ENCODE data around the gene AKAIN1. TPM values are rescaled to one million over a fixed set of nuclear protein-coding genes. Genes with fewer than 3 reads are reported as not detected.

AKAIN1 gene
- total and polyA plus RNA-seq, 2 donors (not counting 1 experiment from before 2014, with no cell fraction given), result not detected

- H2AFZ ChIP-seq (ENCODE audit: low read length), result no peak overlapping the region
- no peak for DNase-seq (ENCODE audit: low read depth in 2 of 2)
- H3K27me3 ChIP-seq (ENCODE audit: control insufficient read depth, insufficient read depth, low read length), result no peaks in the 10 kb centered on the region
- H3K4me1 ChIP-seq (ENCODE audit: control insufficient read depth, extremely low read depth, insufficient read depth, low read length), result no peaks in the 10 kb centered on the region
- no peaks in the 10 kb centered on the region for H3K9me3 ChIP-seq (ENCODE audit: control insufficient read depth, insufficient read depth, low read depth, low read length)
- H4K20me1 ChIP-seq (ENCODE audit: control insufficient read depth, extremely low read depth, insufficient read depth, low read length), result no peaks in the 10 kb centered on the region
- TF ChIP-seq EZH2 (IDR thresholded peaks at IDR 0.05; ENCODE audit: low read length, missing control alignments) (no peak), CTCF (conservative IDR thresholded peaks at IDR 0.05 in 1 of 2, IDR thresholded peaks at IDR 0.05 in 1 of 2; ENCODE audit: low read depth in 1 of 2, low read length in 2 of 2) (no peak)
- no peak overlapping the region for H3K4me3 ChIP-seq (replicated peaks in 1 of 4; ENCODE audit: control extremely low read depth in 1 of 4, insufficient read depth in 1 of 4, low read depth in 3 of 4, low read length in 4 of 4)
- H3K79me2 ChIP-seq (ENCODE audit: control insufficient read depth, insufficient read depth, low read length), result no peaks in the 10 kb centered on the region
- no peaks in the 10 kb centered on the region for H3K36me3 ChIP-seq (ENCODE audit: control insufficient read depth, insufficient read depth, low read length)
- H3K4me2 ChIP-seq (ENCODE audit: extremely low read depth, insufficient read depth, low read length), result no peak overlapping the region
- no peak overlapping the region for H3K9ac ChIP-seq (ENCODE audit: insufficient read depth, low read length)
- H3K27ac ChIP-seq (ENCODE audit: insufficient read depth, low read length), result no peak overlapping the region
These were observed 23.4 kb downstream of the AKAIN1 start for GRCh38 chr18:5173646-5174045.

- DNase-seq (ENCODE audit: low read depth in 2 of 2), result no peak
- no peak overlapping the region for H3K4me3 ChIP-seq (replicated peaks in 1 of 4; ENCODE audit: control extremely low read depth in 1 of 4, insufficient read depth in 1 of 4, low read depth in 3 of 4, low read length in 4 of 4)
- H3K36me3 ChIP-seq (ENCODE audit: control insufficient read depth, insufficient read depth, low read length), result no peaks in the 10 kb centered on the region
- no peak overlapping the region for H2AFZ ChIP-seq (ENCODE audit: low read length)
- H3K27ac ChIP-seq (ENCODE audit: insufficient read depth, low read length), result no peak overlapping the region
- H3K4me1 ChIP-seq (ENCODE audit: control insufficient read depth, extremely low read depth, insufficient read depth, low read length), result no peaks in the 10 kb centered on the region
- H3K27me3 ChIP-seq (ENCODE audit: control insufficient read depth, insufficient read depth, low read length), result no peaks in the 10 kb centered on the region
- TF ChIP-seq CTCF (conservative IDR thresholded peaks at IDR 0.05 in 1 of 2, IDR thresholded peaks at IDR 0.05 in 1 of 2; ENCODE audit: low read depth in 1 of 2, low read length in 2 of 2) (no peak), EZH2 (IDR thresholded peaks at IDR 0.05; ENCODE audit: low read length, missing control alignments) (no peak)
- no peaks in the 10 kb centered on the region for H4K20me1 ChIP-seq (ENCODE audit: control insufficient read depth, extremely low read depth, insufficient read depth, low read length)
- H3K9ac ChIP-seq (ENCODE audit: insufficient read depth, low read length), result no peak overlapping the region
- no peaks in the 10 kb centered on the region for H3K79me2 ChIP-seq (ENCODE audit: control insufficient read depth, insufficient read depth, low read length)
- H3K4me2 ChIP-seq (ENCODE audit: extremely low read depth, insufficient read depth, low read length), result no peak overlapping the region
- H3K9me3 ChIP-seq (ENCODE audit: control insufficient read depth, insufficient read depth, low read depth, low read length), result no peaks in the 10 kb centered on the region
These were observed 23.8 kb downstream of the AKAIN1 start for GRCh38 chr18:5173236-5173635.

GRCh38 chr18:5167831-5168230 is 29.2 kb downstream of the AKAIN1 start:
- no peak for TF ChIP-seq CTCF (conservative IDR thresholded peaks at IDR 0.05 in 1 of 2, IDR thresholded peaks at IDR 0.05 in 1 of 2; ENCODE audit: low read depth in 1 of 2, low read length in 2 of 2)
- TF ChIP-seq EZH2 (IDR thresholded peaks at IDR 0.05; ENCODE audit: low read length, missing control alignments), result no peak
- DNase-seq (ENCODE audit: low read depth in 2 of 2), result no peak
- Histone ChIP-seq H3K9ac (ENCODE audit: insufficient read depth, low read length) (no peak overlapping the region), H3K79me2 (ENCODE audit: control insufficient read depth, insufficient read depth, low read length) (no peaks in the 10 kb centered on the region), H3K27me3 (ENCODE audit: control insufficient read depth, insufficient read depth, low read length) (no peaks in the 10 kb centered on the region), H2AFZ (ENCODE audit: low read length) (no peak overlapping the region), H3K27ac (ENCODE audit: insufficient read depth, low read length) (no peak overlapping the region), H3K4me2 (ENCODE audit: extremely low read depth, insufficient read depth, low read length) (no peak overlapping the region), H4K20me1 (ENCODE audit: control insufficient read depth, extremely low read depth, insufficient read depth, low read length) (no peaks in the 10 kb centered on the region), H3K4me1 (ENCODE audit: control insufficient read depth, extremely low read depth, insufficient read depth, low read length) (no peaks in the 10 kb centered on the region), H3K9me3 (ENCODE audit: control insufficient read depth, insufficient read depth, low read depth, low read length) (no peaks in the 10 kb centered on the region), H3K36me3 (ENCODE audit: control insufficient read depth, insufficient read depth, low read length) (no peaks in the 10 kb centered on the region), H3K4me3 (replicated peaks in 1 of 4; ENCODE audit: control extremely low read depth in 1 of 4, insufficient read depth in 1 of 4, low read depth in 3 of 4, low read length in 4 of 4) (no peak overlapping the region)

Data from fibroblast of lung (primary cell).